ENCODE measurements around the gene INS. TPM values are rescaled to one million over a fixed set of nuclear protein-coding genes. Genes with fewer than 3 reads are reported as not detected.

The INS gene
- total and polyA plus RNA-seq, 2 of the 13 experiments (the other 11 are each of a cell fraction or from before 2014, with no cell fraction given), result not detected

DNA sequence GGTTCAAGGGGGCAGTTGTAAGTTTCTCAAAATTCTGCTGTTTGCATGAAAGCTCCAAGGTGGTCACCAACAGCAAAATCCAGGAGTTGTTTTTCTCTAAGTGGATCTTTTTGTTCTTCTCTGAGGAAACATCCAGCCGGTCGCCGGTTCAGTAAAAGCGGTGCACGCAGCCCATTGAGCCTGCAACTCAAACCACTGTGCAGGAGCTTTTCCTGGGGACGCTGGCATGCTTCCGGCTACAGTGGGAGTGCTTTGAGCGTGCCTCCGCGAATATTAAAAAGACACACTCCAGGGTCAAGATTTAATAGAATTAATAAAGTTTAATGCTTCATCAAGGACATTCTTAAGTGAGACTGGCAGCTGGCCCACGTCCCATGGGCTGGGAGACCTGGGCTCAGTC, 47.2 kb downstream of the INS start:
- no peak for FAIRE-seq
- Histone ChIP-seq H3K36me3 (replicated peaks in 1 of 2; ENCODE audit: control insufficient read depth in 1 of 2, insufficient read depth in 2 of 2, low read length in 2 of 2) (no peaks in the 10 kb centered on the region), H4K20me1 (ENCODE audit: insufficient read depth, low read length) (no peaks in the 10 kb centered on the region), H3K27me3 (ENCODE audit: control insufficient read depth in 1 of 2, insufficient read depth in 2 of 2, low read length in 2 of 2) (peaks cover 3 to 28% of the 10 kb centered on the region in 2 experiments; a peak in 4 of 5 replicates), H3K4me2 (ENCODE audit: low read depth, low read length) (no peak overlapping the region), H3K4me1 (ENCODE audit: insufficient read depth, low read length) (peaks cover 16% of the 10 kb centered on the region), H3K79me2 (ENCODE audit: insufficient read depth, low read length) (no peaks in the 10 kb centered on the region), H2AFZ (ENCODE audit: low read length) (no peak overlapping the region), H3K27ac (ENCODE audit: extremely low read length, insufficient read depth, low read length) (no peak overlapping the region), H3K9ac (ENCODE audit: insufficient read depth, low read depth, low read length) (no peak overlapping the region), H3K9me3 (ENCODE audit: low read length) (peaks cover 6% of the 10 kb centered on the region), H3K4me3 (replicated peaks in 1 of 3; ENCODE audit: insufficient read depth in 1 of 3, low read depth in 2 of 3, low read length in 3 of 3) (no peak overlapping the region)
- ChIA-PET POLR2A (no interaction called here), CTCF (ENCODE audit: low intra/inter-chr PET ratio, low total read pairs) (no interaction called here)
- in situ Hi-C loops (cut with HindIII; ENCODE audit: extremely low pct_ligation_motif_present, low pct_unique_long_range_greater_than_20kb), result no loop called here
- ATAC-seq, result no peak
- intact Hi-C loops (cut with micrococcal nuclease; ENCODE audit: unreplicated experiment), result no loop called here
- BruUV-seq (replicated peaks), result no TSS peak
- TF ChIP-seq MBD4 (IDR thresholded peaks at IDR 0.05; ENCODE audit: borderline replicate concordance, low read length), result no peak
- no peak for TF ChIP-seq PHF5A (CRISPR knock-in tag; IDR thresholded peaks at IDR 0.05; ENCODE audit: low read depth, unreplicated experiment)
- TF ChIP-seq ZNF329 (CRISPR knock-in tag; IDR thresholded peaks at IDR 0.05; ENCODE audit: low read depth), result no peak
- TF ChIP-seq, protein P1, sequence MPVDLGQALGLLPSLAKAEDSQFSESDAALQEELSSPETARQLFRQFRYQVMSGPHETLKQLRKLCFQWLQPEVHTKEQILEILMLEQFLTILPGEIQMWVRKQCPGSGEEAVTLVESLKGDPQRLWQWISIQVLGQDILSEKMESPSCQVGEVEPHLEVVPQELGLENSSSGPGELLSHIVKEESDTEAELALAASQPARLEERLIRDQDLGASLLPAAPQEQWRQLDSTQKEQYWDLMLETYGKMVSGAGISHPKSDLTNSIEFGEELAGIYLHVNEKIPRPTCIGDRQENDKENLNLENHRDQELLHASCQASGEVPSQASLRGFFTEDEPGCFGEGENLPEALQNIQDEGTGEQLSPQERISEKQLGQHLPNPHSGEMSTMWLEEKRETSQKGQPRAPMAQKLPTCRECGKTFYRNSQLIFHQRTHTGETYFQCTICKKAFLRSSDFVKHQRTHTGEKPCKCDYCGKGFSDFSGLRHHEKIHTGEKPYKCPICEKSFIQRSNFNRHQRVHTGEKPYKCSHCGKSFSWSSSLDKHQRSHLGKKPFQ (CRISPR knock-in tag; IDR thresholded peaks at IDR 0.05; ENCODE audit: insufficient replicate concordance), result no peak
- no peak for TF ChIP-seq ZNF546 (CRISPR knock-in tag; conservative IDR thresholded peaks at IDR 0.05)
- TF ChIP-seq RFXAP (CRISPR knock-in tag; IDR thresholded peaks at IDR 0.05; ENCODE audit: borderline replicate concordance), result no peak
- TF ChIP-seq ZNF280D (CRISPR knock-in tag; IDR thresholded peaks at IDR 0.05), result no peak
- no peak for TF ChIP-seq ZNF451 (CRISPR knock-in tag; IDR thresholded peaks at IDR 0.05)
- TF ChIP-seq ISX (CRISPR knock-in tag; conservative IDR thresholded peaks at IDR 0.05), result no peak
- TF ChIP-seq ATM (IDR thresholded peaks at IDR 0.05; ENCODE audit: borderline replicate concordance), result no peak
- TF ChIP-seq CTCF (CRISPR knock-in tag; IDR thresholded peaks at IDR 0.05), result no peak
- TF ChIP-seq ZNF83 (CRISPR knock-in tag; IDR thresholded peaks at IDR 0.05; ENCODE audit: borderline replicate concordance), result no peak
- DNase-seq (ENCODE audit: low spot score), result no peak
- WGBS (ENCODE audit: low lambda C conversion rate), result 79% methylated on average over 11 of the region's 11 CpGs

Measured in HepG2 (cell line).